NCI-H524 (cell line): ENCODE data around the gene KCNN4.

ENCODE experiments used
- DNase-seq, 2 experiments: peaks; one replicate each; lab custom pipeline; 2025; lab: John Stamatoyannopoulos, UW

The KCNN4 gene

DNA sequence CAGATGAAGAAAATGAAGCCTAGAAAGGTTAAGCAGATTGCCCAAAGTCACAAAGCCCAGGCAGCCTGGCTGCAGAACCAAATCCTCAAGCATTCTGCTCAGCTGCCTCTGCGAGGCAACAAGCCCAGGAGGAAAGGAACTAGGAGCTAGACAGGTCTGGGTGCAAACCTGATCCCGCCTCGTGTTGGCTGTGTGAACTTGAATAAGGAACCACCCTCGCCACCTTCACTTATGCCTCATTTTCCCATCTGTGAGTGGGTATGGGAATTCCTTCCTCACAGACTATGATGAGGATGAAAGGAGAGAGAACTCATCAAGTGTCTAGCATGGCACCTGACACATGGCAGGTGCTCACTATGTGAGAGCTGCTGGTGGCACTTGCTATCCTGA lies 32.6 kb downstream of the KCNN4 start:
- no peak for DNase-seq

- DNase-seq, result no peak
Observed at GRCh38 chr19:43747557-43748204, 33.1 kb downstream of the KCNN4 start.

DNA sequence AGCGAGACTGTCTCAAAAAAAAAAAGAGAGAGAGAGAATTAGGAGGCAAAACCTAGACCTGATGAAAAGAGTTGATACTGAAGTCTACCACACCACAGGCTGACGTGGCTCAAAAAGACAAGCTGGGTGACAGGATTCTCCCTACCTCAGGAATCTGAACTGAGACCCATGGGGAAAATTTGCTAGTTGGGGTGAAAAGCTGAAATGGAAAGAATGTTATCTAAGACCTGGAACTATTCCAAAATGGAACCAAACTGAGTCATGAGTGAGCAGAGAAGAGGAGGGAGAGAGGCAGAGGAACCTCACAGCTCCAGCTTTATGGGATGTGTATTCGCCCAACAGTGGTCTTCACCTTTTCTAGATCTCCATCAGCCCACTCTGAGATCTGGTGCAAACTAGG lies 37.7 kb downstream of the KCNN4 start:
- DNase-seq, result no peak

DNA sequence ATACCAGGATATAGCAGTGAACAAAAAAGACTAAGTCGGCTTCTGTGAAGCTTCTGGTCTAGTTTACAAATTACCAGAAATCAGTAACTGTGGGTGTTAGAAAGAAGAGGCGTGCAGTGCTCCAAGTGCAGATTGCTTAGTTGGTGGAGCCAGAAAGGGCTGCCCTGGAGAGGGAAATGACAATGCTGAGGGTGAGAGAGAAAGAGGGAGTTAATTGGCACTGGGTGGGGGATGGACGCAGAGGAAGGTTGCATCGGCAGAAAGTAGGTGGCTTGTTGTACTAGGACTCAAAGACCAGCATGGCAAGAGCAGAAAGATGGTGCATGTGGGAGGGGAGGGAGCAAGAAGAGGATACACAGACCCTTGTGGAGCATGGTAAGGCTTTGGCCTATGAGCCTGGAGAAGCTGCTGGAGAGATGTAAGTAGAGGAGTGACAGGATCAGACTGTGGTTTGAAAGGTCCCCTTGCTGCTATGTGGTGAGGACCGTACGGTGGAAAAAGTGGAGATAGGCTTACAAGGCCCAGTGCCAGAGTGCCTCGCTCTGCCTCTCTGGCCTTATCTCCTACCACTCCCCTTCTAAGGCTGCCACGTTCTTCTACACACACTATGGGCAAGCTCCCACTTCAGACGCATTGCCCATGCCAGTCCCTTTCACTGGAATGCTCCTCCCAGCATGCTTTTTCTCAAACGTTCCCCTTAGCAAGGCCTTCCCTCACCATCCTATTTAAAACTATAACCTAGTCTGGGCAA lies 39.5 kb downstream of the KCNN4 start:
- no peak for DNase-seq

GRCh38 chr19:43739439-43740235 lies 41.1 kb downstream of the KCNN4 start:
- no peak for DNase-seq

DNA sequence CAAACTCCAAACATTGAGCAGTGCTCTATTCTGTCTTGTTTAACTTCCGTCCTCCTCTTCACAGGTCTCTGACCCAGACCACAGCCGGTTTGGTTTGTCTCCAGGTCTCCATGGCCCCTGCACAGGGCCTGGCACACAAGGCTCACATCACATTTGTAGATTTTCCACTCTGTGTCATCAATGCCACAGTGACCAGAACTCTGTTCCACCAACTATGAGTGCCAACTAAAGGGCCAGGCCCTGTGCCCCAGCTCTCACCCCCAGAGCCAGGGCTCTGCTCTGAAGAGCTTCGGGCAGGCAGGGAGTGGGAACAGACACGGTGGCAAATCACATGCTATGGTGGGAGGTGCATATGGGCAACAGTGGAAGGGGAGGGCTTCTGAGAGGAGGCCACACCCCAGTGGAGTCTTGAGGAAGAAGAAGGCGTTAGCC lies 42.0 kb downstream of the KCNN4 start:
- no peak for DNase-seq

DNA sequence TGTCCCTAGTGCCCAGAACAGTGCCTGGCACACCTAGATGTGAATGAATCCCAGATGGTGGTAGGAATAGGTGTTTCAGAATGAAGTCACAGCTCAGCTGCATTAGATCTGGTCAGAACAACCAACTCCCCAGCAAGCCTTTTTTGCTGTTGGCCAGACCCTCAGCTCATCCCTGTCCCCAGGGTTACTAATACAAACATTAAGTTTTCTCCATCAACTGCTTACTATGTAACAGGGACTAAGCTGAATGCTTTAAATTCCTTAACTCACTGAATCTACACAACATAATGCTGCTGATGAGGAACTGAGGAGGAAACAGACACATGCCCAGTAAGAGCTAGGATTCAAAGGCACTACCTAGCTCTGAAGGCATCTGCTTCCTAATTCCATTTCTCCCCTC lies 44.8 kb downstream of the KCNN4 start:
- DNase-seq, result no peak

GRCh38 chr19:43735013-43735412 lies 45.8 kb downstream of the KCNN4 start:
- no peak for DNase-seq

DNA sequence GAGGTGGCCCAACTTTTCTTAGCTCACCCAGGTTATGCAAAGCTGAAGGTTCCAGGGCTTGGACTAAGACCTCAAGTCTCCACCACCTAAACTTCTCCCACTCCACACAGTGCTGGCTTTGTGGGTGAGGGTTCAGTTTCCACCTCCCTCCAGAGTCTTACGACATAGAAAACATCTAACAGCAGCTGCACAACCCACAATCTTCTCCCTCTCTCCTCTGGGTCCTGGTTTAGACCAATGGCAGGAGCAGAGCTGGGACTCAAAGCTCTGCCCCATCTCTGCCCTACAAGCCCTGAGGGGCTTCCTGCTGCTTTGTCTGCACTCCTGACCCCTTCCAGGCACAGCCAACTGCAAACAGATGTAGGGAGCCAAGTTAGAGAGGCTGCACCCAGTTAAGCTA lies 48.9 kb downstream of the KCNN4 start:
- no peak for DNase-seq

- DNase-seq, result no peak
Observed at GRCh38 chr19:43731346-43731745, 49.4 kb downstream of the KCNN4 start.

DNA sequence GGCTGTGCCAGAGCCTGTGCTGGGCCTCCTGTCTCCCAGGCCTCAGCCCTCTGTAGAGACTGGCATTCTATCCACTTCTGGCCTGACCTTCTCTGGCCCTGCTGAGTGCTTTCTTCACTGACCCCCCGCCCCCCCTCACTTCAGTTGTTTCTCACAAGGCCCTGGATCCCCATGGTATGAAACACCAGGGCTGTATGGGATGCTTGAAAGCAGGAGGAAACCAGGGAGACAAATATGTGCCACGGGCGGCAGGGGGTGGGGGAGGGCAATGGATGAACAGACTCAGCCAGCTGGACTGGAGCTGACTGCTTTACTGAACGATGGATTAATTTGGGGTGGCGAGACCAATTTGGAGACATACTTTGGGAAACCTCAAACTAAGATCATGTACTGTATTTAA lies 50.9 kb downstream of the KCNN4 start:
- no peak for DNase-seq

GRCh38 chr19:43727593-43727853 lies 53.2 kb downstream of the KCNN4 start:
- no peak for DNase-seq

DNA sequence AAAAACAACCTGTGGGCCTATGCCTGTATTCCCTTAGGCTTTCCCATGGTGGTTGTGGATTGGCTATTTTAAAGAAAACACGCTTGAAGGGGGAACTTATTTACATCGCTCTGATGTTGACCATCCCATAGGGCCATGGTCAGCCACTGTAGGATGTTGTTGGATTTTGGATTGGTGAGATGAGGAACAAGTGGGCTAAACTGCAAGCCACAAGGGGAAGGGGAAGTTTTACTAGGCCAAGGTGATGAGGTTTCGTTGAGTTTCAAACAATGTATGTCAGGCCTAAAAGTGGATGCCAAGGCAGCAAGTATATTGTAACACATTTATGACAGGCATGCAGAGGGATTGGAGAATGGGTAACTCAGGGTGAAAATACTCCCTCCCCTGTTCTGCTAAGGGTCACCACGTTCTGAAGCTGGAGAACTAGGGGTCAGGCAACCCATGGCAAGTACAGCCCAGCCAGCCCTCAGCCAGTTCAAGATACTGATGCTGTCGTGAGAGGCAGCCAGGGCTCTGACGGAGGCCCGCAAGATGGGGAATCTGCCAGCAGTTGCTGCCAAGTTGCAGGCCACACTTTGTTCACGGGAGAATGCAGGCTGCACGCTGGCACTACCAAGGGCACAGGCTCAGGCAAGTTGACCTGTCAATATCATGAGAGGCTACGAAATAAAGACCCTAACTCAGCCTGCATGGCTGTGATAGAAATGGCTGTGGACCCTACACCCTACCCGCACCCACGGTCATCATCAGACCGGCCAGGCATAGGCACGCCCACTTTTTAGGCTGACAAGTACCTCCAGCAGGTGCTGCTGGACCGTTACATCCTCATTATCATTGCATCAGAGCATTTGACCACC lies 53.8 kb downstream of the KCNN4 start:
- no peak for DNase-seq

- DNase-seq, result no peak
Observed at GRCh38 chr19:43725468-43725867, 55.3 kb downstream of the KCNN4 start.

- no peak for DNase-seq
Observed at GRCh38 chr19:43724896-43725295, 55.9 kb downstream of the KCNN4 start.

- no peak for DNase-seq
Observed at GRCh38 chr19:43723588-43723987, 57.2 kb downstream of the KCNN4 start.

- no peak for DNase-seq
Observed at GRCh38 chr19:43721469-43722048, 59.2 kb downstream of the KCNN4 start.

DNA sequence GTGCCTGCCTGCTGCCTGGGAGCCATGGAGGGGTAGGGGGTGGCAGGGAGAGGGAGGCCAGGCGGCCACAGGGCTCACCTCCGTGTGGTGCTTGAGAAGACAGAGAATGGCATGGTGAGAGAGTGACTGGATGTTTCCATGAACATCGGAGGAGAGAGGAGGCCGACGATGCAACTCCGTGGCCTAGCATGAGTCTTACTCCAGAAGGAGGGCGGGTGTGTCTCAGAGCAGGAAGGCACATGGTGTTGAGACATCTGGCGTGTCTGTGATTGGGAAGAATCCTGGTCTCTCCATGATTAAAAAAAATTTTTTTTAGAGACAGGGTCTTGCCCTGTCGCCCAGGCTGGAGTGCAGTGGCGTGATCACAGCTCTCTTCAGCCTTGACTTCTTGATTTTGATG lies 59.8 kb downstream of the KCNN4 start:
- DNase-seq, result no peak

DNA sequence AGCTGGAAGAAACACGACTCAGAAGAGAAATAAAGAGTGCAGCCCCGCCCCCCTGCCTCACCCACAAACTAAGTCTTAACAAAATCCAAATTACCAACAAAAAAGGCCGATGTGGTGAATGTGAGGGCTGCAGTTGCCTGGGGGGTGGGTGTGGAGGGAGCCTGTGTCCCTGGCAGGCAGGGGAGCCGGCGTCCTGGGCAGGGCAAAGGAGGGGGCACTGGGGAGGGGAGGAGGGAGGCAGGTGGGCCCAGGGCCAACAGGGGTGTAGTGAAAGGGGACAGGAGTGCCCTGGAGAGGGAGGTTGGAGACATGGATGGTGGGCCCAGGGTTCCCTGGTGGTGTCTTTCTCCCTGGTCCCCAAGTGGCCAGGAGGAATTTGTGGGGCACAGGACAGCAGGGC lies 60.9 kb downstream of the KCNN4 start:
- no peak for DNase-seq

- DNase-seq, result no peak
Observed at GRCh38 chr19:43719378-43719868, 61.4 kb downstream of the KCNN4 start.

DNA sequence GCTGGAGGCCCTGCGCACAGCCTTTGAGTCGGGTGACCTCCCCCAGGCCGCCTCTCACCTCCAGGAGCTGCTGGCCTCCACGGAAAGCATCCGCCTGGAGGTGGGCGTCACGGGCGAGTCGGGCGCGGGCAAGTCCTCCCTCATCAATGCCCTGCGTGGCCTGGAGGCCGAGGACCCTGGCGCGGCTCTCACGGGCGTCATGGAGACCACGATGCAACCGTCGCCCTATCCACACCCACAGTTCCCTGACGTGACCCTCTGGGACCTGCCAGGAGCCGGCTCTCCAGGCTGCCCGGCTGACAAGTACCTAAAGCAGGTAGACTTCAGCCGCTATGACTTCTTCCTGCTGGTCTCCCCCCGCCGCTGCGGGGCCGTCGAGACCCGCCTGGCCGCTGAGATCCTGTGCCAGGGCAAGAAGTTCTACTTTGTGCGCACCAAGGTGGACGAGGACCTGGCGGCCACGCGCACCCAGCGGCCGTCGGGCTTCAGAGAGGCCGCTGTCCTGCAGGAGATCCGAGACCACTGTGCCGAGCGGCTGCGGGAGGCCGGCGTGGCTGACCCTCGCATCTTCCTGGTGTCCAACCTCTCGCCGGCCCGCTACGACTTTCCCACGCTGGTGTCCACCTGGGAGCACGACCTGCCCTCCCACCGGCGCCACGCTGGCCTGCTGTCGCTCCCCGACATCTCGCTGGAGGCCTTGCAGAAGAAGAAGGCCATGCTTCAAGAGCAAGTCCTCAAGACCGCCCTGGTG lies 62.0 kb downstream of the KCNN4 start:
- DNase-seq, result no peak
